ENCODE results near the gene NUDT4B.
"Not testable (repeated sequence)": the region's sequence is repeated elsewhere in the genome, so short reads cannot be mapped to it uniquely, and the experiment has no call there.

The NUDT4B gene

GRCh38 chr1:148758412-148758811 lies 9.8 kb downstream of the NUDT4B start:
- H3K4me1 ChIP-seq; H3K4me3 ChIP-seq; H3K36me3 ChIP-seq; DNase-seq; H3K9me3 ChIP-seq; intact Hi-C loops (cut with DNase I; ENCODE audit: low total_unique reads); H3K27me3 ChIP-seq; H3K27ac ChIP-seq: not testable (repeated sequence)

- H3K9me3 ChIP-seq; H3K36me3 ChIP-seq; H3K4me3 ChIP-seq; H3K27me3 ChIP-seq; H3K4me1 ChIP-seq; DNase-seq; intact Hi-C loops (cut with DNase I; ENCODE audit: low total_unique reads); H3K27ac ChIP-seq: not testable (repeated sequence)
These were observed 10.4 kb downstream of the NUDT4B start for GRCh38 chr1:148758925-148759324.

- intact Hi-C loops (cut with DNase I; ENCODE audit: low total_unique reads); H3K4me1 ChIP-seq; H3K36me3 ChIP-seq; H3K27ac ChIP-seq; H3K9me3 ChIP-seq; H3K27me3 ChIP-seq; H3K4me3 ChIP-seq: not testable (repeated sequence)
- peak; percentile 9 to 35 for DNase-seq
These were observed 11.2 kb downstream of the NUDT4B start for GRCh38 chr1:148759749-148760148.

- DNase-seq; H3K36me3 ChIP-seq; H3K9me3 ChIP-seq; H3K4me1 ChIP-seq; intact Hi-C loops (cut with DNase I; ENCODE audit: low total_unique reads); H3K4me3 ChIP-seq; H3K27me3 ChIP-seq; H3K27ac ChIP-seq: not testable (repeated sequence)
These were observed 11.6 kb downstream of the NUDT4B start for GRCh38 chr1:148760206-148760605.

- H3K4me3 ChIP-seq; H3K9me3 ChIP-seq; intact Hi-C loops (cut with DNase I; ENCODE audit: low total_unique reads); H3K27me3 ChIP-seq; H3K4me1 ChIP-seq; H3K27ac ChIP-seq; H3K36me3 ChIP-seq; DNase-seq: not testable (repeated sequence)
These were observed 12.8 kb downstream of the NUDT4B start for GRCh38 chr1:148761360-148761759.

DNA sequence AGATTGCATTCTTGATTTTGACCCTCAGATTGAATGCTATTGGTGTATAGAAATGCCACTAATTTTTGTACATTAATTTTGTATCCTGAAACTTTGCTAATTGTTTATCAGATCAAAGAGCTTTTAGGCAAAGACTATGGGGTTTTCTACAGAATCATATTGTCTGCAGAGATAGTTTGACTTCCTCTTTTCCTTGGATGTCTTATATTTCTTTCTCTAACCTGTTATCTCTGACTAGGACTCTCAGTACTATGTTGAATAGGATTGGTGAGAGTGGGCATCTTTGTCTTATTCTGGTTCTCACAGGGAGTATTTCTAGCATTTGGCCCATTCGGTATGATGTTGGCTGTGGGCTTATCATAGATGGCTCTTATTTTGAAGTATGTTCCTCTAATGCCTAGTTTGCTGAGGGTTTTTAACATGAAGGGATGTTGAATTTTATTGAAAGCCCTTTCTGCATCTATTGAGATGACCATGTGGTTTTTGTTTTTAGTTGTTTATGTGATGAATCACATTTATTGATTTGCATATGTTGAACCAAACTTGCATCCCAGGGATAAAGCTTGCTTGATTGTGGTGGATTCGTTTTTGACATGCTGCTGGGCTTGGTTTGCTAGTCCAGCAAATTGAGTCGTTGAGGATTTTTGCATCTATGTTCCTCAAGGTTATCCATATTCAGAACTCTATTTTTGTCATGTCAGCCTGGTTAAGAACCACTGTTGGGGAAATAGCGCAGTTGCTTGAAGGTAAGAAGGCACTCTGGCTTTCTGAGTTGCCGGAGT lies 16.9 kb downstream of the NUDT4B start:
- intact Hi-C loops (cut with DNase I; ENCODE audit: low total_unique reads); H3K4me3 ChIP-seq; DNase-seq; H3K4me1 ChIP-seq; H3K27ac ChIP-seq; H3K9me3 ChIP-seq; H3K36me3 ChIP-seq; H3K27me3 ChIP-seq: not testable (repeated sequence)

GRCh38 chr1:148768541-148768940 lies 20.0 kb downstream of the NUDT4B start:
- H3K36me3 ChIP-seq; intact Hi-C loops (cut with DNase I; ENCODE audit: low total_unique reads); H3K27me3 ChIP-seq; H3K4me1 ChIP-seq; DNase-seq; H3K4me3 ChIP-seq; H3K9me3 ChIP-seq; H3K27ac ChIP-seq: not testable (repeated sequence)

GRCh38 chr1:148769495-148769894 lies 20.9 kb downstream of the NUDT4B start:
- H3K36me3 ChIP-seq; H3K27ac ChIP-seq; DNase-seq; H3K4me1 ChIP-seq; H3K9me3 ChIP-seq; intact Hi-C loops (cut with DNase I; ENCODE audit: low total_unique reads); H3K4me3 ChIP-seq; H3K27me3 ChIP-seq: not testable (repeated sequence)

- DNase-seq; H3K27me3 ChIP-seq; H3K36me3 ChIP-seq; H3K9me3 ChIP-seq; H3K4me3 ChIP-seq; intact Hi-C loops (cut with DNase I; ENCODE audit: low total_unique reads); H3K27ac ChIP-seq; H3K4me1 ChIP-seq: not testable (repeated sequence)
These were observed 25.1 kb downstream of the NUDT4B start for GRCh38 chr1:148773690-148774089.

GRCh38 chr1:148774102-148774501 lies 25.5 kb downstream of the NUDT4B start:
- H3K9me3 ChIP-seq; DNase-seq; H3K4me3 ChIP-seq; intact Hi-C loops (cut with DNase I; ENCODE audit: low total_unique reads); H3K27me3 ChIP-seq; H3K36me3 ChIP-seq; H3K4me1 ChIP-seq; H3K27ac ChIP-seq: not testable (repeated sequence)

GRCh38 chr1:148775263-148775662 lies 26.7 kb downstream of the NUDT4B start:
- H3K27me3 ChIP-seq; H3K4me1 ChIP-seq; H3K4me3 ChIP-seq; H3K36me3 ChIP-seq; DNase-seq; intact Hi-C loops (cut with DNase I; ENCODE audit: low total_unique reads); H3K9me3 ChIP-seq; H3K27ac ChIP-seq: not testable (repeated sequence)

DNA sequence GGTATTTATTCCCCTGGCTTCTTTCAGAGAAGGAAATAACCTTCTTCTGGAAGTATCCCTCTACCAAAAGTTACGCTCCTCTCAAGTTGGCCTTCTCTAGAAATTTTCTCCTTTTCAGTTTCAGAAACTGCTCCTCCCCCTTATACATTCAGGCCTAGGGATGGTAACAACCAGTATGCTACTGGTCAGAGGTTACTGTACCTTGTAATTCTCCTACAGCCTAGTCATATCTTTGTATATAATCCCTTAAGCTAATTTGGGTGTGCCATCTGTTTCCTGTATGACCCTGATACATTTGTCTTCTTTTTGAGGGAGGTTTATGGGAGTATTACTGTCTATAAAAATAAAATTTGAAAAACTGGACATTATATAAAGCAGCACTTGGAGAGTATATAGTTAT lies 29.1 kb downstream of the NUDT4B start:
- H3K4me3 ChIP-seq; H3K27me3 ChIP-seq; H3K9me3 ChIP-seq; intact Hi-C loops (cut with DNase I; ENCODE audit: low total_unique reads); DNase-seq; H3K4me1 ChIP-seq; H3K36me3 ChIP-seq; H3K27ac ChIP-seq: not testable (repeated sequence)

DNA sequence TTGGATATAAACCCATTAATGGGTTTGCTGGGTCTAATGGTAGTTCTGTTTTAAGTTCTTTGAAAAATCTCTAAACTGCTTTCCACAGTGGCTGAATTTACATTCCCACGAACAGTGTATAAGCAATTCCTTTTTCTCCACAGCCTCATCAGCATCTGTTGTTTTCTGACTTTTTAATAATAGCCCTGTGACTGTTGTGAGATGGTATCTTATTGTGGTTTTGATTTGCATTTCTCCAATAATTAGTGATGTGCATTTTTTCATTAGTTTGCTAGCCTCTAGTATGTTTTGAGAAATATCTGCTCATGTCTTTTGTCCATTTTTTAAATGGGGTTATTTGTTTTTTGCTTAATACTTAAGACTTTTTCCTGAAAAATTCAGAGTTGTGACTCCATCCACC lies 31.8 kb downstream of the NUDT4B start:
- H3K4me3 ChIP-seq; DNase-seq; H3K27ac ChIP-seq; H3K27me3 ChIP-seq; intact Hi-C loops (cut with DNase I; ENCODE audit: low total_unique reads); H3K9me3 ChIP-seq; H3K4me1 ChIP-seq; H3K36me3 ChIP-seq: not testable (repeated sequence)

GRCh38 chr1:148791543-148792099 lies 43.0 kb downstream of the NUDT4B start:
- intact Hi-C loops (cut with DNase I; ENCODE audit: low total_unique reads); H3K4me1 ChIP-seq; H3K4me3 ChIP-seq; H3K27me3 ChIP-seq; H3K9me3 ChIP-seq; H3K27ac ChIP-seq; H3K36me3 ChIP-seq; DNase-seq: not testable (repeated sequence)

Data from tibial artery (tissue), 4 donors.